Panc1 (cell line): ENCODE results near the gene CNNM2. TPM values are rescaled to one million over a fixed set of nuclear protein-coding genes. Genes with fewer than 3 reads are reported as not detected.

ENCODE experiments used
- ATAC-seq: fragments of 200-7000 bp; cut with Tn5 transposase; 2 replicates; pipeline ENCODE4 v1.9.1; 2020; ENCODE audit warnings: mild to moderate bottlenecking, moderate library complexity
- BruUV-seq: library from RNA; stranded (reverse); fragments of 400-500 nt; replicated peaks from 2 replicates; lab custom pipeline; 2021; lab: Mats Ljungman, UMichigan
- CTCF ChIA-PET: fragments of 300-600 bp; sonication (Branson Sonifier 250); formaldehyde crosslinking; loops from one replicate; lab custom pipeline; 2022; ENCODE audit warnings: antibody characterized with exemption; lab: Charles Lee
- POLR2A ChIA-PET: fragments of 300-600 bp; sonication (Branson Sonifier 250); formaldehyde crosslinking; loops from one replicate; lab custom pipeline; 2022; ENCODE audit warnings: antibody characterized with exemption; lab: Charles Lee
- DNase-seq: peaks from one replicate; pipeline ENCODE4 v3.0.0-alpha.2; 2010; ENCODE audit warnings: low read depth, low spot score
- H3K27ac ChIP-seq: 2 replicates; pipeline ENCODE4 v1.5.1; 2011; ENCODE audit warnings: mild to moderate bottlenecking, low read length, inconsistent platforms
- H3K27me3 ChIP-seq: fragments of 200-500 bp; sonication (Bioruptor generic); 2 replicates; pipeline ENCODE4 v1.6.0; 2014; ENCODE audit warnings: low read length, inconsistent platforms; ENCODE audit not compliant: control insufficient read depth, insufficient read depth
- H3K36me3 ChIP-seq: fragments of 200-500 bp; sonication (Bioruptor generic); 2 replicates; pipeline ENCODE4 v1.5.1; 2014; ENCODE audit warnings: inconsistent platforms, mild to moderate bottlenecking, low read length, moderate library complexity; ENCODE audit not compliant: control insufficient read depth, insufficient read depth
- H3K4me1 ChIP-seq: 2 replicates; pipeline ENCODE4 v1.5.1; 2011; ENCODE audit warnings: inconsistent platforms, mild to moderate bottlenecking, low read length, moderate library complexity; ENCODE audit not compliant: control insufficient read depth, insufficient read depth
- H3K4me3 ChIP-seq, 2 experiments: 2 replicates each; pipeline ENCODE4 v1.5.1; 2011 to 2012; ENCODE audit warnings: low read depth in 2 of 2, low read length in 2 of 2, mild to moderate bottlenecking in 2 of 2, inconsistent platforms in 1 of 2, moderate library complexity in 1 of 2
- H3K9me3 ChIP-seq: fragments of 200-500 bp; sonication (Bioruptor generic); 2 replicates; pipeline ENCODE4 v1.5.1; 2014; ENCODE audit warnings: low read depth, mild to moderate bottlenecking, inconsistent platforms, low read length, moderate library complexity; ENCODE audit not compliant: control insufficient read depth, insufficient read depth
- POLR2AphosphoS5 ChIP-seq: IDR thresholded peaks from 2 replicates; pipeline ENCODE4 v1.6.1; 2012; ENCODE audit warnings: mild to moderate bottlenecking, low read depth, low read length, moderate library complexity
- REST ChIP-seq, 2 experiments: IDR thresholded peaks; 2 replicates each; pipeline ENCODE4 v1.6.1; 2011 to 2012; ENCODE audit warnings: low read depth in 2 of 2, control low read depth in 1 of 2, low read length in 1 of 2, mild to moderate bottlenecking in 1 of 2, moderate library complexity in 1 of 2; ENCODE audit not compliant: insufficient read depth in 1 of 2
- SIN3A ChIP-seq: IDR thresholded peaks from 2 replicates; pipeline ENCODE4 v1.6.1; 2012; ENCODE audit warnings: low read depth, mild to moderate bottlenecking, low read length, moderate library complexity, borderline replicate concordance; ENCODE audit not compliant: insufficient read depth
- TCF7L2 ChIP-seq: IDR thresholded peaks from 2 replicates; pipeline ENCODE4 v1.6.1; 2011; ENCODE audit warnings: mild to moderate bottlenecking, low read depth, low read length, inconsistent platforms
- in situ Hi-C: cut with HindIII; loops from 2 replicates; pipeline ENCODE4 v1.10.0; 2016; ENCODE audit warnings: low sequenced_read_pairs, low pct_unique_long_range_greater_than_20kb
- intact Hi-C: fragments of 100-400 bp; cut with micrococcal nuclease; formaldehyde crosslinking; loops from one replicate; pipeline ENCODE4 v1.10.0; 2022; ENCODE audit not compliant: unreplicated experiment
- total RNA-seq: library from RNA; stranded (reverse); gene quantifications from one replicate; pipeline ENCODE4 v1.2.1, GENCODE V29; 2021; ENCODE audit not compliant: unreplicated experiment
- TF ChIP-seq, protein P1 (sequence below): fragments of 450-650 bp; IDR thresholded peaks from 2 replicates; pipeline ENCODE4 v1.5.1; 2017; ENCODE audit warnings: mild to moderate bottlenecking

The CNNM2 gene
- total RNA-seq, 1 experiment from 2014 or later = 27.1 TPM

DNA sequence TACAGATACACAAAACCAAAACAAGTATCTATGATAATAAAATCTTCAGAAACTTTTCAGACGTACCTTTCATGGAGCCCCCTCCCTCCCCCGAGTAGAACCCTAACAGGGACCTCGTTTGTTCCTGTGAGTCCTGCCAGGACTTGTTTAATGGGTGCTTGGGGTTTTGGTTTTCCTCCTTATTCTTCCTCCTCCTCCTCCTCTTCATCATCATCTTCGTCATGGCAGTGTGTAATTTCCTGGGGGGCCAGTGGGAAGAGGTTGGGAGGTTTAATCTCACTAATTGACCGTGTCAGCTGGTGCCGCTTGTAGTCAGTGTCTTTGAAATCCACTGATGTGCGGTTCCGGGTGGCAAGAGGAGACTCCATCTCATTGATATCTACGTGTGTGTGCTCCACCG is 171.4 kb downstream of the CNNM2 start:
- intact Hi-C loops = no loop called here

GRCh38 chr10:103090911-103091310 is 172.8 kb downstream of the CNNM2 start:
- Histone ChIP-seq H3K27me3 (no peaks in the 10 kb centered on the region), H3K4me3 (no peak overlapping the region), H3K9me3 (no peaks in the 10 kb centered on the region), H3K4me1 (no peaks in the 10 kb centered on the region), H3K27ac (no peak overlapping the region), H3K36me3 (peaks cover 80% of the 10 kb centered on the region)
- no TSS peak for BruUV-seq
- intact Hi-C loops = no loop called here
- DNase-seq = no peak
- in situ Hi-C loops = no loop called here
- ATAC-seq = no peak
- TF ChIP-seq TCF7L2 = no peak
- TF ChIP-seq, protein P1, sequence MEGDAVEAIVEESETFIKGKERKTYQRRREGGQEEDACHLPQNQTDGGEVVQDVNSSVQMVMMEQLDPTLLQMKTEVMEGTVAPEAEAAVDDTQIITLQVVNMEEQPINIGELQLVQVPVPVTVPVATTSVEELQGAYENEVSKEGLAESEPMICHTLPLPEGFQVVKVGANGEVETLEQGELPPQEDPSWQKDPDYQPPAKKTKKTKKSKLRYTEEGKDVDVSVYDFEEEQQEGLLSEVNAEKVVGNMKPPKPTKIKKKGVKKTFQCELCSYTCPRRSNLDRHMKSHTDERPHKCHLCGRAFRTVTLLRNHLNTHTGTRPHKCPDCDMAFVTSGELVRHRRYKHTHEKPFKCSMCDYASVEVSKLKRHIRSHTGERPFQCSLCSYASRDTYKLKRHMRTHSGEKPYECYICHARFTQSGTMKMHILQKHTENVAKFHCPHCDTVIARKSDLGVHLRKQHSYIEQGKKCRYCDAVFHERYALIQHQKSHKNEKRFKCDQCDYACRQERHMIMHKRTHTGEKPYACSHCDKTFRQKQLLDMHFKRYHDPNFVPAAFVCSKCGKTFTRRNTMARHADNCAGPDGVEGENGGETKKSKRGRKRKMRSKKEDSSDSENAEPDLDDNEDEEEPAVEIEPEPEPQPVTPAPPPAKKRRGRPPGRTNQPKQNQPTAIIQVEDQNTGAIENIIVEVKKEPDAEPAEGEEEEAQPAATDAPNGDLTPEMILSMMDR = no peak
- no peak for TF ChIP-seq POLR2AphosphoS5
- TF ChIP-seq SIN3A = no peak
- TF ChIP-seq REST (IDR thresholded peaks at IDR 0.05; ENCODE audit: insufficient read depth in 1 of 2, low read depth in 2 of 2, low read length in 1 of 2) = no peak
- ChIA-PET POLR2A (interaction anchor here (0.6 kb wide), 1 partner anchor 26 kb away, joined by 8 read pairs; no protein-coding TSS in a partner anchor), CTCF (no interaction called here)

More for the DNA sequence above, 171.4 kb downstream of the CNNM2 start:
- DNase-seq (no peak), ATAC-seq (no peak)
- no TSS peak for BruUV-seq
- TF ChIP-seq POLR2AphosphoS5 = no peak
- no peak for TF ChIP-seq REST (IDR thresholded peaks at IDR 0.05; ENCODE audit: insufficient read depth in 1 of 2, low read depth in 2 of 2, low read length in 1 of 2)
- TF ChIP-seq, protein P1 = no peak
- TF ChIP-seq SIN3A = no peak
- TF ChIP-seq TCF7L2 = no peak
- Histone ChIP-seq H3K27ac (no peak overlapping the region), H3K9me3 (no peaks in the 10 kb centered on the region), H3K27me3 (no peaks in the 10 kb centered on the region), H3K4me3 (no peak overlapping the region), H3K36me3 (peaks cover 82% of the 10 kb centered on the region), H3K4me1 (no peaks in the 10 kb centered on the region)
- in situ Hi-C loops = no loop called here
- POLR2A ChIA-PET = interaction anchor here (0.6 to 0.9 kb wide), 2 partner anchors 314 to 777 kb away, joined by 3 to 6 read pairs; no protein-coding TSS in a partner anchor
- CTCF ChIA-PET = no interaction called here
